Esophagus squamous epithelium (tissue), 5 donors: ENCODE measurements around the gene HES1. TPM values are rescaled to one million over a fixed set of nuclear protein-coding genes. Genes with fewer than 3 reads are reported as not detected.
"Not testable (repeated sequence)": the region's sequence is repeated elsewhere in the genome, so short reads cannot be mapped to it uniquely, and the experiment has no call there.

ENCODE experiments used
- DNase-seq: peaks from one replicate; lab custom pipeline; 2025; lab: John Stamatoyannopoulos, UW
- H3K27ac ChIP-seq, 4 donors: fragments of 200-600 bp; sonication (generic); one replicate each; pipeline ENCODE4 v1.5.1; 2016 to 2019; ENCODE audit warnings: mild to moderate bottlenecking in 1 of 4
- H3K27me3 ChIP-seq, 4 donors: fragments of 200-600 bp; sonication (generic); 1 replicate in 3 of 4; 2 replicates in 1 of 4; pipeline versions ENCODE4 v1.5.1 to v1.6.0; 2017 to 2021; ENCODE audit warnings: antibody characterized with exemption in 1 of 4
- H3K36me3 ChIP-seq, 3 donors: fragments of 200-600 bp; sonication (generic); one replicate each; pipeline ENCODE4 v1.5.1; 2016 to 2019
- H3K4me1 ChIP-seq, 3 donors: fragments of 200-600 bp; sonication (generic); one replicate each; pipeline ENCODE4 v1.5.1; 2017 to 2019
- H3K4me3 ChIP-seq, 4 donors: fragments of 200-600 bp; sonication (generic); 1 replicate in 3 of 4; 2 replicates in 1 of 4; pipeline ENCODE4 v1.5.1; 2016 to 2019; ENCODE audit warnings: mild to moderate bottlenecking in 2 of 4, moderate library complexity in 1 of 4
- H3K9me3 ChIP-seq, 3 donors: fragments of 200-600 bp; sonication (generic); one replicate each; pipeline ENCODE4 v1.5.1; 2016 to 2019
- CTCF ChIP-seq, 6 experiments: fragments of 450-650 bp in 4 of 6; fragments of 200-600 bp in 2 of 6; sonication (generic) in 2 of 6; IDR thresholded peaks; one replicate each; pipeline ENCODE4 v1.5.1; 2016 to 2019; ENCODE audit warnings: antibody characterized with exemption in 6 of 6, mild to moderate bottlenecking in 4 of 6, moderate library complexity in 4 of 6
- POLR2A ChIP-seq, 4 donors: fragments of 450-650 bp; IDR thresholded peaks; one replicate each; pipeline ENCODE4 v1.6.1; 2017; ENCODE audit warnings: antibody characterized with exemption in 4 of 4, mild to moderate bottlenecking in 4 of 4, moderate library complexity in 3 of 4
- WGBS, 2 donors: methylation state at CpG; one replicate each; pipeline ENCODE4 v1.1.5; 2018; 5-methylcytosine and 5-hydroxymethylcytosine counted together
- intact Hi-C: fragments of 100-400 bp; cut with DNase I; formaldehyde crosslinking; loops from one replicate; pipeline ENCODE4 v1.15.0; 2022
- total RNA-seq, 4 donors: library from RNA; depleted of rRNA; stranded (reverse); fragments of >200 nt; gene quantifications; one replicate each; pipeline ENCODE4 v1.1.0, GENCODE V29; 2016
- donor health status: DM: yes; HTN: yes; CAD: no.

Gene HES1
- total RNA-seq, 4 donors from 2014 or later, result 38.6 to 92.1 (median 75.4) TPM

DNA sequence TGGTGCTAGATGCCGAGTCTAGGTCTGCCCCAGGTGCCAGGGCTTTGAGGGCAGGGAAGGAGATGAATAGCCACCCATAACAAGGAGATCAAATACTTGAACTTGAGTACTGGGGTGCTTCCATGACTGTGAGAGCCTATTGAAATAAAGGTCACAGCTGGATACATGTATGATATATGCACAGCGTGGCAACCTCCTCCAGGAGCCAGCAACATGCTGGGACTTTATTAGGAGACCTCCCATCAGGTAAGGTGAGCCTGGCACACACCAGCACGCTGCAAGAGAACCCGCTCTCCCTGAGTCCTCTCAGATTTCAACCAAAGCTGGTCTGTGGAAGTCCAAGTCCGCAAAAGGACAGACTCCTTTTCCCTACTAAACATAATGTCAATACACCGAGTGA, 10.5 kb upstream of the HES1 start:
- no peak overlapping the region for H3K4me3 ChIP-seq
- H3K36me3 ChIP-seq, result no peaks in the 10 kb centered on the region
- 81 to 90% methylated on average over 6 of the region's 6 CpGs for WGBS, 2 donors
- no peak for DNase-seq
- no peak for TF ChIP-seq POLR2A (IDR thresholded peaks at IDR 0.05)
- no peak for TF ChIP-seq CTCF (IDR thresholded peaks at IDR 0.05)
- no peaks in the 10 kb centered on the region for H3K9me3 ChIP-seq
- peaks cover under 1 to 17% (median 10%) of the 10 kb centered on the region in 3 donors for H3K4me1 ChIP-seq
- no peak overlapping the region for H3K27ac ChIP-seq
- intact Hi-C loops, result loop anchor here (10.0 kb wide), 1 partner anchor 111 kb away; no protein-coding TSS in a partner anchor
- H3K27me3 ChIP-seq, result peaks cover 0 to 21% (median 0%) of the 10 kb centered on the region in 4 donors

DNA sequence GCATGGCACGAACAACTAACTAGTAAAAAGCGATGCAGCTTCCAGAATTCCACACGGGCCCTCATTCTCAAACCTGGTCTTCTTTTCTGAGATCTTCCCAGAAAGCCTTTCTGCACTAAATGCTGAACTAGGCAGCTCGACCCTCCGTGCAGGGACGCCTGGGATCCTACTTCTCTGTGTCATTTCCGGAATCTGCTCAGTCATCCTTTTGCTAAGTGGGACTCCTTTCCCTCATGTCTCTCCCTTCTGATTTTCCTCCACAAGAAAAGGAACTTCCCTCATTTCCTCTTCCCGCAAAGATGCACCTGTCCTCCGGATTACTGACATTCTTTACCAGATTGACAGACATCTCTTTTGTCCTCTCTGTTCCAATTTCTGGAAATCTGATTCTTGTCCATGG, 9.2 kb upstream of the HES1 start:
- H3K27me3 ChIP-seq, result peaks cover 0 to 21% (median 0%) of the 10 kb centered on the region in 4 donors
- no peak for TF ChIP-seq POLR2A (IDR thresholded peaks at IDR 0.05)
- no peak for TF ChIP-seq CTCF (IDR thresholded peaks at IDR 0.05)
- no peaks in the 10 kb centered on the region for H3K9me3 ChIP-seq
- intact Hi-C loops, result loop anchor here (10.0 kb wide), 1 partner anchor 112 kb away; no protein-coding TSS in a partner anchor
- H3K27ac ChIP-seq, result no peak overlapping the region
- no peak overlapping the region for H3K4me3 ChIP-seq
- WGBS, 2 donors, result 86 to 93% methylated on average over 9 of the region's 9 CpGs
- DNase-seq, result no peak
- peaks cover 7 to 30% (median 17%) of the 10 kb centered on the region in 3 donors for H3K4me1 ChIP-seq
- no peaks in the 10 kb centered on the region for H3K36me3 ChIP-seq

DNA sequence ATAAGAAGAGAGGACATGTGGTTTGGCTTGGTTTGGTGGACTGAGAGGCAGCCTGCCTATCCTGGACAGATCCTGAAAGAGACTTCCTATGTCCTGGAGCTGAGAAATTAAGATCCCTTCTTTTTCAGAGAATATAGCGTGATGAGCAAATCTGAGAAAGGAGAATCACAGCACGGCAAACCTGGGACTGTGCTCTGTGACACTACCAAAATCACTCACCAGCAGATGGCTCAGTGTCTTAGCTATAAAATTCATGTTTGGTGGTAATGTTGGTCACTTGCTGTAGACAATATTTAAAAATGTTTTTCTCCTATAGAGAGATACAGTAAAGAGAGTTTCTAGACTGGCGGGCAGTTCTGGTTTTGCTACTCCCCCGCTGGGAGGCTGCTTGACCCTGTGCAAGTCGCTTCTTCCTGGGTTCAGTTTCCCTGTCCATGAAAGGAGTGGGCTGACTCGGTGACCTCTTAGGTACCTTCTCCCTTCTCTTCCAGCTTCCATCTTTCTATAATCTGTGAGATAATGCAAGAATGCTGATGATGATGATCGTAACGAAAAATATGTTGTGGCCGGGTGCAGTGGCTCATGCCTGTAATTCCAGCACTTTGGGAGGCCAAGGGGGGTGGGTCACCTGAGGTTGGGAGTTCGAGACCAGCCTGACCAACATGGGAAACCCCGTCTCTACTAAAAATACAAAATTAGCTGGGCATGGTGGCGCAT, 7.6 kb upstream of the HES1 start:
- WGBS, 2 donors, result 86 to 92% methylated on average over 5 to 9 of the region's 12 CpGs
- no peak for DNase-seq
- Histone ChIP-seq H3K4me1 (peaks cover 7 to 46% (median 27%) of the 10 kb centered on the region in 3 donors), H3K9me3 (no peaks in the 10 kb centered on the region), H3K27me3 (peaks cover 0 to 18% (median 0%) of the 10 kb centered on the region in 4 donors), H3K36me3 (no peaks in the 10 kb centered on the region), H3K4me3 (no peak overlapping the region), H3K27ac (no peak overlapping the region)
- intact Hi-C loops, result loop anchor here (10.0 kb wide), 1 partner anchor 114 kb away; no protein-coding TSS in a partner anchor
- no peak for TF ChIP-seq POLR2A (IDR thresholded peaks at IDR 0.05)
- TF ChIP-seq CTCF (IDR thresholded peaks at IDR 0.05), result no peak

GRCh38 chr3:194128919-194129295, 7.0 kb upstream of the HES1 start:
- peaks cover 0 to 18% (median 0%) of the 10 kb centered on the region in 4 donors for H3K27me3 ChIP-seq
- H3K4me1 ChIP-seq, result peaks cover 13 to 51% (median 32%) of the 10 kb centered on the region in 3 donors
- not testable (repeated sequence) for H3K27ac ChIP-seq, DNase-seq, H3K36me3 ChIP-seq, H3K4me3 ChIP-seq, H3K9me3 ChIP-seq
- WGBS, 2 donors, result 73 to 77% methylated on average over 7 to 8 of the region's 8 CpGs
- intact Hi-C loops, result loop anchor here (10.0 kb wide), 1 partner anchor 114 kb away; no protein-coding TSS in a partner anchor

DNA sequence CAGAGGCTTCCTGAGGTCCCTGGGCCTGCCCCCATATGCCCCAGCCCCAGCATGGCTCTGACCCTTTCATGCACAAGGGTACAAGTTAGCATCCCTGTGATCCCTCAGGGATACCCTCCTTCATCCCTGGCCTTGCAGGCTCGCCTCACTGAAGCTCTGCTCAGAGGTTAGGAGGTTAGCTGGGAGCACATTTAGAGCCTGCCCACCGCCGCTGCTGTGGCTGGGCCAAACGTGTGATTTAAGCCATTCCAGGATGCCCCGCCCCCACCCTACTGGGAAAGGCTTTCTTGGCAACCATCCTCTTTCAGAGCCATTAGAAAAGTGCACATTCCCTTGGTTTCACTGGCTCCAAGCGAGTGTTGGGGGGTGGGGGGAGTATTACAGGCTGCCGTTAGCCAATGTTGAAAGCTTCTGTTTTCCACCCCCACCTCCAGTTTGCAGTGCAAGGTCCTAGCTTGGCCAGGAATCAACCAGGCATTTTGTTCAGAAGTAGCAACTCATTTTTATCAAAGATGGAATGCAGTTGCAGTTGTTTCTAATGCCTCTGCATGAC, 6.3 kb upstream of the HES1 start:
- peaks cover 0 to 18% (median 0%) of the 10 kb centered on the region in 4 donors for H3K27me3 ChIP-seq
- H3K9me3 ChIP-seq, result no peaks in the 10 kb centered on the region
- TF ChIP-seq POLR2A (IDR thresholded peaks at IDR 0.05), result no peak
- no peak for TF ChIP-seq CTCF (IDR thresholded peaks at IDR 0.05)
- DNase-seq, result no peak
- H3K4me1 ChIP-seq, result peaks cover 13 to 56% (median 32%) of the 10 kb centered on the region in 3 donors
- H3K4me3 ChIP-seq, result no peak overlapping the region
- intact Hi-C loops, result loop anchor here (10.0 kb wide), 2 partner anchors 115 to 345 kb away; no protein-coding TSS in a partner anchor
- 17 to 53% methylated on average over 1 to 5 of the region's 7 CpGs for WGBS, 2 donors
- H3K27ac ChIP-seq, result no peak overlapping the region
- no peaks in the 10 kb centered on the region for H3K36me3 ChIP-seq
